ENCODE results near the gene IGFBP4.

IGFBP4 gene

DNA sequence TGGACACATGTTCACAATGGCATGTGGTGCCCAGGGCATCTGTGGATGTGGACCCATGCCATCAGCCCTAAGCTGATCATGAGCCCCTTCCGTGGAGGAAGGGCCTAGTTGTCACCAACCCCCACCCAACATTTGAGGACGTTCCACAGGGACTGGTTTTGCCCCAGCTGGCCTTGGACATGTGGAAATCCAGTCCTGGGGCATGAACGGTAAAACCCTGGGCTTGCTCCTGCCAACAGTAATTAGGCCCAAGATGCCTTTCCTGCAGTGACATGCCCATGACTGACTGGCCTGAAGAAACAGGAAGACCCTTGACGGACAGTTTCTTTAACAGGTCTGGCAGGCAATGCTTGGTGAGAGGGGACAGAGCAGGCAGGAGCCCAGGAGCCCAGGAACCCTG, 50.4 kb downstream of the IGFBP4 start:
- no peak for DNase-seq

DNA sequence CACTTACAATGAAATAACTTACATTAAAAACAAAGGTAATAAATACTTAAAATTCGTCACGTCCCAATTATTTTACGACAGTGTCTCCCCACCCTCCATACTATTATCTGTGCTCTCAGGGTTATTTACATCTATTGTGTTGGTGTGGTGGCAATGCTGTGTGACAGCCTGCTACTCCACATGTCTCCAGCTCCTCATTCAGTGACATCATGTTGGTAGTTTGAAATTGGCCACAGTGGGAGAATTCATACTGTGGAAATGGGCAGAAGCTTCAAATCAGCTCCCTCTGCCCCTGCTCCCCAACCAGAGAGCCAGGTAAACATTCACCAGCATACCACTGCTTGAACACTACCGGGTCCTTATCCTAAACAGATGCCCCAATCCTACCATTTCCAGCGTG, 51.9 kb downstream of the IGFBP4 start:
- no peak for DNase-seq

DNA sequence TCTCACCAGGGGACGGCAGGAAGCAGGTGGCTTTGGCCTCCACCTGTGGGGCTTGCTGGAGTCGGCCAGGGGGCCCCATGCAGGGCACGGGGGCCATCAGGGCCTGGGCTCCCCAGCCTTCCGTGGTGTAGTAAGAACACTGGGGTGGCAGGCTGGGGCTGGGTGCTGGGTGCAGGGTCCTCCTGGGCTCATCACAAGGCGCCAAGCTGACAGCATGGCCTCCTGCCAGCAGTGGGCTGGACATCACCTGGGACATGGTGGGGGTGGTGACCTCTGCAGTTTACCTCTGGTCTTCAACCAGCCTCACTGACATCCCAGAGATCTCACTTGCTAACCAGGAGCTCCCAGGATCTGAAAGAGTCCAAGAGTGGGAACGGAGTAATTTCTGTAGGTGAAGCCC, 52.9 kb downstream of the IGFBP4 start:
- DNase-seq = no peak

DNA sequence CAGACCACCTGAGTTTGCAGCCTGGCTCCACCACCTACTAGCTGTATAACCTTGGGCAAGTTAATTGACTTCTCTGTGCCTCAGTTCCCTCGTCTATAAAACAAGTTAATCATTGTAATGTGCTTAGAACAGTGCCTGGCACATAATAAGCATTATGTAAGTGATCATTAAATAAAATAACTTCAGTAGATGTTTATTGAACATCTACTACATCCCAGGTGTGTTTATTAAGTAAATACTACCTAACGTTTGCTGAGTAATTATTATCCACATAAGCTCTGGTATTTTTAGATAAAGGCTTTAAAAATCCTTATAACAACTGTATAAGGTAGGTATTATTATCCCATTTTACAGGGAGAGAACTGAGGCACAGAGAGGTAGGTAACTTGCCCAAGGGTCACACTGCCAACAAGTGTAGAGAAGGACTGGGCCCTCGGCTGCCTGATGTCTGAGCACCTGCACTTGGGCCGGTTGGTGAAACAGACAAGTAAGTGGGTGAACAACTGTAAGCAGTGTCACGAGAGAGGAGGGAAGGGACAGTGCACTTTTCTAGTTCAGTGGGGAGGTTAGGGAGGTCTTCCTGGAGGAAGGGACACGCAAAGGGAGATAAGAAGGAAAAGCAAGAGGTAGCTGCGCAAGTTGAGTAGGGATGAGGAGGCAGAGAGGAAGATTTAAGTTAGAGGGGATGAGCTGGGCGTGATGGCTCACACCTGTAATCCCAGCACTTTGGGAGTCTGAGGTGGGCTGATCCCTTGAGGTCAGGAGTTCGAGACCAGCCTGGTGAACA, 53.6 kb downstream of the IGFBP4 start:
- DNase-seq = no peak

DNA sequence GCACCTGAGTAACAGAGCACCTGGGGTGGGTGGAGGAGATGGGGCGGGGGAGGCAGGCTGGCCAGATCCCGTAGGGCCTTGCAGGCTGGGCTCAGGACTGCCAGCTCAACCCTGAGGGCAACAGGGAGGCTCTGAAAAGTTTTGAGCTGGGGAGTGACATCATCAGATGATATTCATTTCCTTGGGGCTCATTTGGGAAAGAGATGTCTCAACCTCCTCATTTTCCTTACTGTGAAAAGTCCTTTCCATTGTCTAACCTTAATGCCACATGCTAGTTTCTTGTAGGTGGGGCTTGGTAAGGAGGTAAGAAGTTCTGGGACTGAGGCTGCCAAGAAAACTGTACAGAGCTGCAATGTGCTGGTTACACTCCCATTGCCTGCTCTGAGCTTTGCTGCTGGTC, 54.4 kb downstream of the IGFBP4 start:
- DNase-seq = no peak

DNA sequence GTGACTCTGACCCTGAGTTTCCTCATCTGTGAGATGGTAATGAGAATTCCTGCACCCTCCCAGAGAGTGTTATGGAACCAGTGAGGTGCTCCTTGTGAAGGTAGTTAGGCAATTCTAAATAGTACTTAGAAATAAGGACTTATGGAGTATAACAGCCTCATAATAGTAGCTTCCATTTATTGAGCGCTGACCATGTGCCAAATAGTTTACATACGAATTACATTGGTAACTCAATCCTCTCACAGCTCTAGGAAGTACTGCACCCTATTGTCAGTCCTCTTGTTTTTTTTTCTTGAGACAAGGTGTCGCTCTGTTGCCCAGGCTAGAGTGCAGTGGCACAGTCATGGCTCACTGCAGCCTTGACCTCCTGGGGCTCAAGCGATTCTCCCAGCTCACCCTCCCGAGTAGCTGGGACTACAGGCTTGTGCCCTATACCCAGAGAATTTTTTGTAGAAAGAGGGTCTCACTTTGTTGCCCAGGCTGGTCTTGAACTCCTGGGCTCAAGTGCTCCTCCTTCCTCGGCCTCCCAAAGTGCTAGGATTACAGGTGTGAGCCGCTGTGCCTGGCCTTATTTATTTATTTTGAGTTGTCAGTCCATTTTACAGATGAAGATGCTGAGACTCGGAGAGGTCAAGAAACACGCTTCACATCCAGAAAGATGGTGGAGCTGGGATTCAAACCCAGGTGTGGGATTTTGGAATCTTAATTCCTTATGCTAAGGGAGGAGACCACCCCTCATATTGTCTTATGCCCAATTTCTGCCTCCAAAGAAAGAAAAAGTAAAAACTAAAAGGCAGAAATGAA, 55.2 kb downstream of the IGFBP4 start:
- DNase-seq = no peak

DNA sequence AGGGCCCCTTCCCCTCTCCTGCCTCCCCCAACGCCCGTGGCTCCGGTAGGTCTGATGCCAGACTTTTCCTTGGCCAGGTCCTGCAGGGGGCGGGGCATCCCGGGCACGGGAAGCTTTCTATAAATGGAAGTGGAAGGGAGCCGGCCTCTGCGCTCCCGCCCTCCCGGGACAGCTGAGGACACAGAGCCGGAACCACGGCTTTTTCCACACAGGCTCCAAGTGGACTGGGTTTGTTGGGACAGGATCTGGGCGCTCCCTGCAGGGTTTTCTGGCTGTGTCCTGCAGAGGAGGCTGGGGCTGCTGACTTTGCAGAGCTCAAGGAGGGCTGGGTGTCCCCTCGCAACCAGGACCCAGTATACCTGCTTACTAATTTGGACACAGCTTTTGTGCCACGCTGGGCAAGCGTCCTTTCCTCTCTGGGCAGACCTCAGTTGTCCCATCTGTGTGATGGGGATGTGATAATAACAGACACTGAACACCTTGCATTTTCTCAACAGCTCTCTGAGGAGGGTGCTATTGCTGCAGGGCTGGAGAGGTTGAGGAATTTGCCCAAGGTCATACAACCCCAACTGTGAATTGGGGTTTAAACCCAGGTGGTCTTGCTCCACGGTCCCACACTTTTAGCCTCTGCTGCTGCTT, 56.4 kb downstream of the IGFBP4 start:
- DNase-seq = no peak

DNA sequence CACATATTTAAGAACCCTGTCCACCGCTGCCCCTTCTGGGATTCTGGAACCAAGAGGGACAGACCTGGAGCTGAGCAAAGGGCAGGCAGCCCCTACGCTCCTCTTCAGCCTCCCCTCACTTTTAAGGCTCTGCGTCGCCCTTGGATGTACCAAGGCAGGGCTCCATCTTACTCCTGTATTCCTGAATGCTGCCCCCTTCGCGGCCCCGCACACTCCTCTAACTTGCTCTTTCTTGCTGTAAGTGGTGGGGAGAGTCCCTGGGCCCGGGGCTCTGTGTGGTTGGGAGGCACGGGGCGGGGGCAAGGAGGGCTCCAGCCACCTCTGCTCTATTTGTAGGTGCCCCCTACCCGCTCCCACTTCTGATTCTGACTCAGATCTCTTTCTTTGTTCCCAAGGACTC, 56.9 kb downstream of the IGFBP4 start:
- no peak for DNase-seq

DNA sequence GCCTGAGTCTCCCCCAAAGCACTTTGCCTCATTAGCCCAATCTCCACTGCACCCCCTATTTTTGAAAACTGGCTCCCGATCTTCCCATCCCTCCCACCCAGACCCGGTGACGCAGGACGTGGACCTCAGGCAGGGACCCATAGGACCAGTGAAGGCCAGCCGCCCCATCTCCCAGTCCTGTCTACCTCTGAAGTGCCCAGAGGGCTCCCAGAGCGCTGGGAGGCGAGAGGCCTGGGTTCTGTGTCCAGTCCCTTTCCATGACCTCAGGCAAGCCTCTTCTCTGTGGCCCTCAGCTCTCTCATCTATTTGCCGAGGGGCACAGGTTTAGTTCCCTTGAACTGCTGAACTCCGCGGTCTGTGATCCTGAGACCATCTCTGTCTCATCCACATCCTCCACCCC, 57.5 kb downstream of the IGFBP4 start:
- no peak for DNase-seq

DNA sequence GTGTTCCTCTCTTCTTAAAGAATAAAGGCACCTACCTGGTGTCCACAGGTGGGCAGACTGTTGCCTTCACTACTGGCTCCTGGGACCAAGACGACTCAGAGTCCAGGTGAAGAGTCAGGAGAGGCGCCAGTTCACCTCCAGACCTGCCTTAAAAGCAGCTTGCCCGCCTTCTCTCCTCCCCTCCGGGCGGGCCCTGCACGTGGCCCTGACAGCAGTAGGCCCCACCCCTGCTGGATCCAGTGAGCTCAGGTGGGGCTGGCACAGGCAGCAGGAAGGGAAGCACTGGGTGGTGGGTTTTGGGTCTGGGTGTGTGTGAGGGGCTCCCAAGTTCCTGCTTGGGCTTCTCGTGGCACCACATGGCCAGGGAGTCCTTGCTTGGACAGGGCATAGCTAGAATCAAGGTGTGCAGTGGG, 58.3 kb downstream of the IGFBP4 start, which contains the start of gene TNS4:
Gene TNS4 (minus strand): TSS at position 125 of the 413 bp plus-strand sequence. CDS start 5,198 bp downstream, outside the sequence.
- DNase-seq = no peak

DNA sequence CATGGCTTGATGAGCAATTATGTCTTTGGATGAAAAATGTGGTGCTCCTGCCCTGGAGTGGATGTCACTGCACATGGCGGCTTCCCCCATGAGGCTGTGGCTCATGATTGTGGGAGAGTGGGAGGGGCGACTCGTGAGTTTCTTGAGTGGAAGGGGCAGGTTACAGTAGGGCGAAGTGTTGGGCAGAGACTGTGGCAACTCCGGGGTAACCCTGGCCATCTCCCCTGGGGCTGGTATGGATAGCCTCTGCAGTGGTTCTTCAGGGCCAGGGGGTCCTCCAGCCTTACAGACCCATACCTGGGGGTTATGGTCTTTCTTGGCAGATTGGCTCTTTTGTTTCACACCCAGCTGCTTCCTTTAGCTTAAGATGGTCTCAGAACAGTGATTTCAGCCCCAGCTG, 59.5 kb downstream of the IGFBP4 start:
- DNase-seq = no peak

DNA sequence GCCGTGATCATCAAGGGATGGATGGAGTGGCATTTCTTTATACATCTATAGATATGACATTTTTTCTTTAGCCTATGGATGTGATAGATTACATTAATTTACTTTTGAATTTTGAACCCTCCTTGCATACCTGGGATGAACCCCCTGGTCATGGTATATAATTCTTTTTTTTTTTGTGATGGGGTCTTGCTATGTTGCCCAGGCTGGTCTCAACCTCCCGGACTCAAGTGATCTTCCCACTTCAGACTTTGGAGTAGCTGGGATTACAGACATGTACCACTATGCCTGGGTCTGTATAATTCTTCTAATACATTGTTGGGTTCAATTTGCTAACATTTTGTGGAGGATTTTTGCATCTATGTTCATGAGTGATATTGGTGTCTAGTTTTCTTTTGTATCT, 59.9 kb downstream of the IGFBP4 start:
- no peak for DNase-seq

DNA sequence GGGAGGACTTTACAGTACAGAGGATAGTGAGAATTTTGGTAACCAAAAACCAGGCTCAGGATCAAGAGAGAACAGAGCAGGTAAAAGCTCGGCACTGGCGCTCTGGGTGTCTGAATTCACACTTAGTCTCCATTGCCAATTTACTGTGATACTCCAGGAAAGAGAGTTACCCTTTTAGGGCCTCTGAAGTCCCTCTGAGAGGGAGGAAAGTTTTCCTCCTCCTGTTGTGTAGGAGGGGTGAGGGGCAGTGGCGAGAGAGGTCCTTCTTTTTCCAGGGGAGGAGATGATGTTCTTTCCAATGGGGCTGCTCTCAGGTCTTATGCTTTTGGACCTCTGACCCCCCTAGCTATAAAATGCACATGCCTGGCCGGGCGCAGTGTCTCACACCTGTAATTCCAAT, 63.5 kb downstream of the IGFBP4 start:
- no peak for DNase-seq
